ENCODE measurements around the gene PLIN5.

DNA sequence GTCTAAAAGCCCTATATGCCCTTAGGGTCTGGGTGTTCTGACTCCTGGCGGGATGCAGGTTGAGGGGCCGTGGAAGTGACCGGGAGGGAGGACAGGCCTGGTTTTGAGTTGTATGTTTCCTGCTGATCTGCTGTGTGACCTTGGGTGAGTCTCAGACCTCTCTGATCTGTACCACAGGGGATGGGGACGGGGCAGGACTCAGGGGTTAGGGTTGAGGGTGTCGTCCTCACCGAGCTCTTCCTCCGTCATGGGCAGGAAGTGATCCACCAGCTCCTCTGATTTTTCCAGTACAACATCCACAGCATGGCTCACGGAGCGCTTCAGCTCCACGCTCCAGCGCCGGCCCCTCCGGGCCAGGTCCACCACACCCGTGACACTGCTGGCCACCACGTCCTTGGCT, 6.2 kb downstream of the PLIN5 start:
- TF ChIP-seq, protein P1, sequence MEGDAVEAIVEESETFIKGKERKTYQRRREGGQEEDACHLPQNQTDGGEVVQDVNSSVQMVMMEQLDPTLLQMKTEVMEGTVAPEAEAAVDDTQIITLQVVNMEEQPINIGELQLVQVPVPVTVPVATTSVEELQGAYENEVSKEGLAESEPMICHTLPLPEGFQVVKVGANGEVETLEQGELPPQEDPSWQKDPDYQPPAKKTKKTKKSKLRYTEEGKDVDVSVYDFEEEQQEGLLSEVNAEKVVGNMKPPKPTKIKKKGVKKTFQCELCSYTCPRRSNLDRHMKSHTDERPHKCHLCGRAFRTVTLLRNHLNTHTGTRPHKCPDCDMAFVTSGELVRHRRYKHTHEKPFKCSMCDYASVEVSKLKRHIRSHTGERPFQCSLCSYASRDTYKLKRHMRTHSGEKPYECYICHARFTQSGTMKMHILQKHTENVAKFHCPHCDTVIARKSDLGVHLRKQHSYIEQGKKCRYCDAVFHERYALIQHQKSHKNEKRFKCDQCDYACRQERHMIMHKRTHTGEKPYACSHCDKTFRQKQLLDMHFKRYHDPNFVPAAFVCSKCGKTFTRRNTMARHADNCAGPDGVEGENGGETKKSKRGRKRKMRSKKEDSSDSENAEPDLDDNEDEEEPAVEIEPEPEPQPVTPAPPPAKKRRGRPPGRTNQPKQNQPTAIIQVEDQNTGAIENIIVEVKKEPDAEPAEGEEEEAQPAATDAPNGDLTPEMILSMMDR (IDR thresholded peaks at IDR 0.05 in 2 of 3, conservative IDR thresholded peaks at IDR 0.05 in 1 of 3; ENCODE audit: control insufficient read depth in 2 of 3, extremely low read depth in 1 of 3, insufficient read depth in 1 of 3, low read depth in 3 of 3, low read length in 3 of 3) = no peak
- TF ChIP-seq CREB1 (IDR thresholded peaks at IDR 0.05; ENCODE audit: low read depth) = no peak
- TF ChIP-seq, protein P2, sequence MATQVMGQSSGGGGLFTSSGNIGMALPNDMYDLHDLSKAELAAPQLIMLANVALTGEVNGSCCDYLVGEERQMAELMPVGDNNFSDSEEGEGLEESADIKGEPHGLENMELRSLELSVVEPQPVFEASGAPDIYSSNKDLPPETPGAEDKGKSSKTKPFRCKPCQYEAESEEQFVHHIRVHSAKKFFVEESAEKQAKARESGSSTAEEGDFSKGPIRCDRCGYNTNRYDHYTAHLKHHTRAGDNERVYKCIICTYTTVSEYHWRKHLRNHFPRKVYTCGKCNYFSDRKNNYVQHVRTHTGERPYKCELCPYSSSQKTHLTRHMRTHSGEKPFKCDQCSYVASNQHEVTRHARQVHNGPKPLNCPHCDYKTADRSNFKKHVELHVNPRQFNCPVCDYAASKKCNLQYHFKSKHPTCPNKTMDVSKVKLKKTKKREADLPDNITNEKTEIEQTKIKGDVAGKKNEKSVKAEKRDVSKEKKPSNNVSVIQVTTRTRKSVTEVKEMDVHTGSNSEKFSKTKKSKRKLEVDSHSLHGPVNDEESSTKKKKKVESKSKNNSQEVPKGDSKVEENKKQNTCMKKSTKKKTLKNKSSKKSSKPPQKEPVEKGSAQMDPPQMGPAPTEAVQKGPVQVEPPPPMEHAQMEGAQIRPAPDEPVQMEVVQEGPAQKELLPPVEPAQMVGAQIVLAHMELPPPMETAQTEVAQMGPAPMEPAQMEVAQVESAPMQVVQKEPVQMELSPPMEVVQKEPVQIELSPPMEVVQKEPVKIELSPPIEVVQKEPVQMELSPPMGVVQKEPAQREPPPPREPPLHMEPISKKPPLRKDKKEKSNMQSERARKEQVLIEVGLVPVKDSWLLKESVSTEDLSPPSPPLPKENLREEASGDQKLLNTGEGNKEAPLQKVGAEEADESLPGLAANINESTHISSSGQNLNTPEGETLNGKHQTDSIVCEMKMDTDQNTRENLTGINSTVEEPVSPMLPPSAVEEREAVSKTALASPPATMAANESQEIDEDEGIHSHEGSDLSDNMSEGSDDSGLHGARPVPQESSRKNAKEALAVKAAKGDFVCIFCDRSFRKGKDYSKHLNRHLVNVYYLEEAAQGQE (IDR thresholded peaks at IDR 0.05; ENCODE audit: low read depth, low read length) = no peak
- no peak for TF ChIP-seq NRF1 (conservative IDR thresholded peaks at IDR 0.05; ENCODE audit: low read depth, low read length)
- no peak for TF ChIP-seq SIX5 (IDR thresholded peaks at IDR 0.05; ENCODE audit: low read depth, low read length, severe bottlenecking)
- TF ChIP-seq JUND (IDR thresholded peaks at IDR 0.05; ENCODE audit: low read depth, low read length) = no peak
- no peak for TF ChIP-seq YBX1 (IDR thresholded peaks at IDR 0.05)
